Measurements from ENCODE around the gene ETV3L.

- TF ChIP-seq CTCF (conservative IDR thresholded peaks at IDR 0.05; ENCODE audit: low read depth in 2 of 2) (no peak), JUNB (IDR thresholded peaks at IDR 0.05; ENCODE audit: unreplicated experiment) (no peak), EZH2 (IDR thresholded peaks at IDR 0.05; ENCODE audit: low read depth, unreplicated experiment) (no peak), REST (IDR thresholded peaks at IDR 0.05; ENCODE audit: unreplicated experiment) (no peak), POLR2AphosphoS5 (IDR thresholded peaks at IDR 0.05; ENCODE audit: low read depth) (no peak), ETS1 (IDR thresholded peaks at IDR 0.05) (no peak), ZNF114 (CRISPR knock-in tag; IDR thresholded peaks at IDR 0.05) (no peak), STAT1 (IDR thresholded peaks at IDR 0.05; ENCODE audit: unreplicated experiment) (no peak), ZNF331 (CRISPR knock-in tag; IDR thresholded peaks at IDR 0.05; ENCODE audit: low read depth) (no peak), EZH2phosphoT487 (IDR thresholded peaks at IDR 0.05; ENCODE audit: unreplicated experiment) (no peak)
Measured at GRCh38 chr1:157087030-157087429, 12.6 kb downstream of the ETV3L start.
